Activated CD4-positive, alpha-beta T cell treated with anti-CD3 and anti-CD28 coated beads for 4 hours (primary cell): ENCODE measurements around the gene SERPING1.

Experiments
- DNase-seq, 2 donors: peaks; one replicate each; pipeline ENCODE4 v3.0.0-alpha.2; 2020

SERPING1 gene

GRCh38 chr11:57597916-57598830 lies 688 bp downstream of the SERPING1 start:
- no peak for DNase-seq

GRCh38 chr11:57598831-57599155 lies 1.3 kb downstream of the SERPING1 start:
- no peak for DNase-seq

GRCh38 chr11:57599381-57599780 lies 1.9 kb downstream of the SERPING1 start:
- DNase-seq: no peak

GRCh38 chr11:57601297-57601696 lies 3.8 kb downstream of the SERPING1 start:
- DNase-seq: no peak

GRCh38 chr11:57604296-57605027 lies 7.0 kb downstream of the SERPING1 start:
- DNase-seq: no peak

GRCh38 chr11:57605028-57605420 lies 7.5 kb downstream of the SERPING1 start:
- no peak for DNase-seq

- no peak for DNase-seq
Observed at GRCh38 chr11:57610170-57610569, 12.7 kb downstream of the SERPING1 start.

- DNase-seq: no peak
Observed at GRCh38 chr11:57614234-57614772, 16.8 kb downstream of the SERPING1 start.

GRCh38 chr11:57615308-57615707 lies 17.8 kb downstream of the SERPING1 start:
- DNase-seq: no peak

- DNase-seq: no peak
Observed at GRCh38 chr11:57616595-57616994, 19.1 kb downstream of the SERPING1 start.

- DNase-seq: no peak
Observed at GRCh38 chr11:57618438-57618837, 21.0 kb downstream of the SERPING1 start.

GRCh38 chr11:57619331-57619730 lies 21.8 kb downstream of the SERPING1 start:
- no peak for DNase-seq

- DNase-seq: no peak
Observed at GRCh38 chr11:57620467-57620866, 23.0 kb downstream of the SERPING1 start.

GRCh38 chr11:57622263-57622662 lies 24.8 kb downstream of the SERPING1 start:
- no peak for DNase-seq

- DNase-seq: no peak
Observed at GRCh38 chr11:57624864-57625263, 27.4 kb downstream of the SERPING1 start.

- no peak for DNase-seq
Observed at GRCh38 chr11:57626895-57627294, 29.4 kb downstream of the SERPING1 start.

GRCh38 chr11:57630171-57630570 lies 32.7 kb downstream of the SERPING1 start:
- DNase-seq: no peak

- DNase-seq: no peak
Observed at GRCh38 chr11:57632116-57632515, 34.6 kb downstream of the SERPING1 start.

- no peak for DNase-seq
Observed at GRCh38 chr11:57633394-57634070, 36.0 kb downstream of the SERPING1 start.

GRCh38 chr11:57634311-57634710 lies 36.8 kb downstream of the SERPING1 start:
- DNase-seq: no peak

GRCh38 chr11:57635246-57635645 lies 37.8 kb downstream of the SERPING1 start:
- no peak for DNase-seq

GRCh38 chr11:57637626-57638004 lies 40.1 kb downstream of the SERPING1 start:
- DNase-seq: no peak

GRCh38 chr11:57638005-57638781 lies 40.7 kb downstream of the SERPING1 start:
- no peak for DNase-seq
